Epithelial cell of prostate (primary cell): ENCODE results near the gene CCDC7.
A peak's percentile ranks its signal among the peaks of the same experiment; 100 is the strongest.
"Not testable (repeated sequence)": the region's sequence is repeated elsewhere in the genome, so short reads cannot be mapped to it uniquely, and the experiment has no call there.

ENCODE experiments used
- DNase-seq: peaks from one replicate; pipeline ENCODE4 v3.0.0-alpha.2; 2011; ENCODE audit warnings: low read depth, low spot score
- H3K27ac ChIP-seq: fragments of 450-650 bp; 2 replicates; pipeline ENCODE4 v1.5.1; 2017; ENCODE audit warnings: mild to moderate bottlenecking

CCDC7 gene

GRCh38 chr10:32446536-32447406 lies 831 bp downstream of the CCDC7 start:
- H3K27ac ChIP-seq, result peak overlapping the region; percentile 89
- DNase-seq, result no peak

- no peak overlapping the region for H3K27ac ChIP-seq
- DNase-seq, result no peak
Measured at GRCh38 chr10:32454148-32454547, 8.2 kb downstream of the CCDC7 start.

- no peak for DNase-seq
Measured at GRCh38 chr10:32459051-32459698, 13.2 kb downstream of the CCDC7 start.

GRCh38 chr10:32461203-32461602 lies 15.3 kb downstream of the CCDC7 start:
- H3K27ac ChIP-seq, result no peak overlapping the region
- DNase-seq, result no peak

More at GRCh38 chr10:32459051-32459698, 13.2 kb downstream of the CCDC7 start:
- H3K27ac ChIP-seq, result no peak overlapping the region

GRCh38 chr10:32471232-32471631 lies 25.3 kb downstream of the CCDC7 start:
- DNase-seq, result no peak

GRCh38 chr10:32477499-32477898 lies 31.6 kb downstream of the CCDC7 start:
- H3K27ac ChIP-seq, result no peak overlapping the region
- DNase-seq, result no peak

More at GRCh38 chr10:32471232-32471631, 25.3 kb downstream of the CCDC7 start:
- no peak overlapping the region for H3K27ac ChIP-seq

- no peak for DNase-seq
Measured at GRCh38 chr10:32481606-32482005, 35.7 kb downstream of the CCDC7 start.

GRCh38 chr10:32483019-32483502 lies 37.1 kb downstream of the CCDC7 start:
- H3K27ac ChIP-seq, DNase-seq: not testable (repeated sequence)

More at GRCh38 chr10:32481606-32482005, 35.7 kb downstream of the CCDC7 start:
- no peak overlapping the region for H3K27ac ChIP-seq

GRCh38 chr10:32488038-32488437 lies 42.1 kb downstream of the CCDC7 start:
- DNase-seq, H3K27ac ChIP-seq: not testable (repeated sequence)

GRCh38 chr10:32489158-32489557 lies 43.2 kb downstream of the CCDC7 start:
- H3K27ac ChIP-seq, result no peak overlapping the region
- DNase-seq, result no peak

GRCh38 chr10:32489901-32490300 lies 44.0 kb downstream of the CCDC7 start:
- DNase-seq, result no peak
- H3K27ac ChIP-seq, result no peak overlapping the region

GRCh38 chr10:32494562-32494961 lies 48.6 kb downstream of the CCDC7 start:
- not testable (repeated sequence) for DNase-seq, H3K27ac ChIP-seq

- not testable (repeated sequence) for H3K27ac ChIP-seq, DNase-seq
Measured at GRCh38 chr10:32500136-32500535, 54.2 kb downstream of the CCDC7 start.

- no peak for DNase-seq
- no peak overlapping the region for H3K27ac ChIP-seq
Measured at GRCh38 chr10:32501906-32502305, 56.0 kb downstream of the CCDC7 start.

- H3K27ac ChIP-seq, DNase-seq: not testable (repeated sequence)
Measured at GRCh38 chr10:32505762-32506420, 60.0 kb downstream of the CCDC7 start.

GRCh38 chr10:32511599-32511998 lies 65.7 kb downstream of the CCDC7 start:
- DNase-seq, result no peak
- no peak overlapping the region for H3K27ac ChIP-seq

- no peak overlapping the region for H3K27ac ChIP-seq
- DNase-seq, result no peak
Measured at GRCh38 chr10:32516567-32517495, 70.9 kb downstream of the CCDC7 start.

GRCh38 chr10:32530231-32530630 lies 84.3 kb downstream of the CCDC7 start:
- no peak overlapping the region for H3K27ac ChIP-seq
- no peak for DNase-seq

- DNase-seq, result no peak
Measured at GRCh38 chr10:32538256-32538655, 92.3 kb downstream of the CCDC7 start.

More at GRCh38 chr10:32538256-32538655, 92.3 kb downstream of the CCDC7 start:
- H3K27ac ChIP-seq, result no peak overlapping the region
